Measurements from ENCODE around the gene CNOT6L. TPM values are rescaled to one million over a fixed set of nuclear protein-coding genes. Genes with fewer than 3 reads are reported as not detected.
"Not testable (repeated sequence)": the region's sequence is repeated elsewhere in the genome, so short reads cannot be mapped to it uniquely, and the experiment has no call there.

The CNOT6L gene
- total RNA-seq, 2 donors from 2014 or later, result 26.0 to 37.1 TPM

- H3K4me3 Mint-ChIP-seq, result no peak overlapping the region
- Histone ChIP-seq H3K4me1 (ENCODE audit: control insufficient read depth, insufficient read depth, low read length) (no peaks in the 10 kb centered on the region), H3K27ac (ENCODE audit: low read depth, low read length) (no peak overlapping the region), H3K4me3 (ENCODE audit: low read length) (no peak overlapping the region), H3K9ac (ENCODE audit: extremely low read depth, low read length, poor library complexity, severe bottlenecking) (no peak overlapping the region), H3K9me3 (ENCODE audit: control insufficient read depth, low read length) (no peaks in the 10 kb centered on the region), H3K36me3 (ENCODE audit: control insufficient read depth, insufficient read depth, low read length) (no peaks in the 10 kb centered on the region), H3K27me3 (ENCODE audit: control insufficient read depth, insufficient read depth, low read length, poor library complexity, severe bottlenecking) (no peaks in the 10 kb centered on the region)
- H3K4me1 Mint-ChIP-seq, result peaks cover 7% of the 10 kb centered on the region
- no peaks in the 10 kb centered on the region for H3K9me3 Mint-ChIP-seq
- no peak overlapping the region for H3K27ac Mint-ChIP-seq
- H3K27me3 Mint-ChIP-seq (ENCODE audit: insufficient read depth), result no peaks in the 10 kb centered on the region
- H3K36me3 Mint-ChIP-seq (ENCODE audit: low read depth), result no peaks in the 10 kb centered on the region
- no peak for TF ChIP-seq CTCF (conservative IDR thresholded peaks at IDR 0.05)
- DNase-seq, result no peak
- WGBS, 2 experiments (ENCODE audit: insufficient coverage in 1 of 2, insufficient read length in 1 of 2), result 93 to 95% methylated on average over 5 to 6 of the region's 6 CpGs
These were observed 33.5 kb downstream of the CNOT6L start for GRCh38 chr4:77785669-77786068.

- DNase-seq, result no peak
- Histone ChIP-seq H3K36me3 (ENCODE audit: control insufficient read depth, insufficient read depth, low read length) (no peaks in the 10 kb centered on the region), H3K4me1 (ENCODE audit: control insufficient read depth, insufficient read depth, low read length) (no peaks in the 10 kb centered on the region), H3K4me3 (ENCODE audit: low read length) (no peak overlapping the region), H3K9ac (ENCODE audit: extremely low read depth, low read length, poor library complexity, severe bottlenecking) (no peak overlapping the region), H3K27me3 (ENCODE audit: control insufficient read depth, insufficient read depth, low read length, poor library complexity, severe bottlenecking) (no peaks in the 10 kb centered on the region), H3K9me3 (ENCODE audit: control insufficient read depth, low read length) (no peaks in the 10 kb centered on the region), H3K27ac (ENCODE audit: low read depth, low read length) (no peak overlapping the region)
- H3K27ac Mint-ChIP-seq, result no peak overlapping the region
- no peak for TF ChIP-seq CTCF (conservative IDR thresholded peaks at IDR 0.05)
- no peaks in the 10 kb centered on the region for H3K36me3 Mint-ChIP-seq (ENCODE audit: low read depth)
- H3K9me3 Mint-ChIP-seq, result no peaks in the 10 kb centered on the region
- H3K27me3 Mint-ChIP-seq (ENCODE audit: insufficient read depth), result no peaks in the 10 kb centered on the region
- H3K4me3 Mint-ChIP-seq, result no peak overlapping the region
- peaks cover 7% of the 10 kb centered on the region for H3K4me1 Mint-ChIP-seq
- WGBS, 2 experiments (ENCODE audit: insufficient coverage in 1 of 2, insufficient read length in 1 of 2), result 91 to 94% methylated on average over 5 to 6 of the region's 6 CpGs
These were observed 35.3 kb downstream of the CNOT6L start for GRCh38 chr4:77783895-77784294.

- Histone ChIP-seq H3K27me3 (ENCODE audit: control insufficient read depth, insufficient read depth, low read length, poor library complexity, severe bottlenecking) (no peaks in the 10 kb centered on the region), H3K27ac (ENCODE audit: low read depth, low read length) (no peak overlapping the region), H3K9ac (ENCODE audit: extremely low read depth, low read length, poor library complexity, severe bottlenecking) (no peak overlapping the region), H3K4me3 (ENCODE audit: low read length) (no peak overlapping the region), H3K9me3 (ENCODE audit: control insufficient read depth, low read length) (no peaks in the 10 kb centered on the region), H3K36me3 (ENCODE audit: control insufficient read depth, insufficient read depth, low read length) (no peaks in the 10 kb centered on the region), H3K4me1 (ENCODE audit: control insufficient read depth, insufficient read depth, low read length) (no peaks in the 10 kb centered on the region)
- 100% methylated on average over 1 of the region's 1 CpG for WGBS, 2 experiments (ENCODE audit: insufficient coverage in 1 of 2, insufficient read length in 1 of 2)
- Mint-ChIP-seq H3K4me1 (peaks cover 9% of the 10 kb centered on the region), H3K4me3 (no peak overlapping the region), H3K27ac (no peak overlapping the region), H3K9me3 (no peaks in the 10 kb centered on the region), H3K36me3 (ENCODE audit: low read depth) (no peaks in the 10 kb centered on the region), H3K27me3 (ENCODE audit: insufficient read depth) (no peaks in the 10 kb centered on the region)
- TF ChIP-seq CTCF (conservative IDR thresholded peaks at IDR 0.05), result no peak
- DNase-seq, result no peak
These were observed 36.9 kb downstream of the CNOT6L start for GRCh38 chr4:77782102-77782835.

- not testable (repeated sequence) for H3K4me3 Mint-ChIP-seq; H3K27me3 Mint-ChIP-seq (ENCODE audit: insufficient read depth); DNase-seq; H3K27me3 ChIP-seq (ENCODE audit: control insufficient read depth, insufficient read depth, low read length, poor library complexity, severe bottlenecking); H3K36me3 ChIP-seq (ENCODE audit: control insufficient read depth, insufficient read depth, low read length); H3K27ac Mint-ChIP-seq; H3K27ac ChIP-seq (ENCODE audit: low read depth, low read length); H3K36me3 Mint-ChIP-seq (ENCODE audit: low read depth); H3K9ac ChIP-seq (ENCODE audit: extremely low read depth, low read length, poor library complexity, severe bottlenecking); H3K9me3 ChIP-seq (ENCODE audit: control insufficient read depth, low read length); H3K9me3 Mint-ChIP-seq; H3K4me1 ChIP-seq (ENCODE audit: control insufficient read depth, insufficient read depth, low read length); H3K4me3 ChIP-seq (ENCODE audit: low read length)
- peaks cover 18% of the 10 kb centered on the region for H3K4me1 Mint-ChIP-seq
- WGBS, 2 experiments (ENCODE audit: insufficient coverage in 1 of 2, insufficient read length in 1 of 2), result 98 to 100% methylated on average over 1 to 2 of the region's 2 CpGs
These were observed 38.4 kb downstream of the CNOT6L start for GRCh38 chr4:77780762-77781161.
